ENCODE results near the gene RBM18.

RBM18 gene

GRCh38 chr9:122204055-122204454 is 60.6 kb downstream of the RBM18 start:
- no peak for DNase-seq (ENCODE audit: low read depth in 2 of 2)

- DNase-seq (ENCODE audit: low read depth in 2 of 2), result no peak
Measured at GRCh38 chr9:122202111-122202510, 62.5 kb downstream of the RBM18 start.

- no peak for DNase-seq (ENCODE audit: low read depth in 2 of 2)
Measured at GRCh38 chr9:122201641-122202040, 63.0 kb downstream of the RBM18 start.

- DNase-seq (ENCODE audit: low read depth in 2 of 2), result no peak
Measured at GRCh38 chr9:122200960-122201595, 63.6 kb downstream of the RBM18 start.

GRCh38 chr9:122197882-122198281 is 66.8 kb downstream of the RBM18 start:
- DNase-seq (ENCODE audit: low read depth in 2 of 2), result no peak

- no peak for DNase-seq (ENCODE audit: low read depth in 2 of 2)
Measured at GRCh38 chr9:122197426-122197825, 67.2 kb downstream of the RBM18 start.

- DNase-seq (ENCODE audit: low read depth in 2 of 2), result no peak
Measured at GRCh38 chr9:122195875-122196274, 68.8 kb downstream of the RBM18 start.

- no peak for DNase-seq (ENCODE audit: low read depth in 2 of 2)
Measured at GRCh38 chr9:122193651-122194050, 71.0 kb downstream of the RBM18 start.

GRCh38 chr9:122192914-122193525 is 71.6 kb downstream of the RBM18 start:
- no peak for DNase-seq (ENCODE audit: low read depth in 2 of 2)

- no peak for DNase-seq (ENCODE audit: low read depth in 2 of 2)
Measured at GRCh38 chr9:122192261-122192875, 72.3 kb downstream of the RBM18 start.

- DNase-seq (ENCODE audit: low read depth in 2 of 2), result no peak
Measured at GRCh38 chr9:122191584-122191983, 73.1 kb downstream of the RBM18 start.

GRCh38 chr9:122190597-122191381 is 73.9 kb downstream of the RBM18 start:
- no peak for DNase-seq (ENCODE audit: low read depth in 2 of 2)

- DNase-seq (ENCODE audit: low read depth in 2 of 2), result no peak
Measured at GRCh38 chr9:122188369-122188768, 76.3 kb downstream of the RBM18 start.

Data from fibroblast of skin of left quadriceps (primary cell).